ENCODE data around the gene IGFLR1. TPM values are rescaled to one million over a fixed set of nuclear protein-coding genes. Genes with fewer than 3 reads are reported as not detected.
A peak's percentile ranks its signal among the peaks of the same experiment; 100 is the strongest.

Gene IGFLR1
- total RNA-seq, 4 donors from 2014 or later: 2.0 to 14.1 (median 3.0) TPM

DNA sequence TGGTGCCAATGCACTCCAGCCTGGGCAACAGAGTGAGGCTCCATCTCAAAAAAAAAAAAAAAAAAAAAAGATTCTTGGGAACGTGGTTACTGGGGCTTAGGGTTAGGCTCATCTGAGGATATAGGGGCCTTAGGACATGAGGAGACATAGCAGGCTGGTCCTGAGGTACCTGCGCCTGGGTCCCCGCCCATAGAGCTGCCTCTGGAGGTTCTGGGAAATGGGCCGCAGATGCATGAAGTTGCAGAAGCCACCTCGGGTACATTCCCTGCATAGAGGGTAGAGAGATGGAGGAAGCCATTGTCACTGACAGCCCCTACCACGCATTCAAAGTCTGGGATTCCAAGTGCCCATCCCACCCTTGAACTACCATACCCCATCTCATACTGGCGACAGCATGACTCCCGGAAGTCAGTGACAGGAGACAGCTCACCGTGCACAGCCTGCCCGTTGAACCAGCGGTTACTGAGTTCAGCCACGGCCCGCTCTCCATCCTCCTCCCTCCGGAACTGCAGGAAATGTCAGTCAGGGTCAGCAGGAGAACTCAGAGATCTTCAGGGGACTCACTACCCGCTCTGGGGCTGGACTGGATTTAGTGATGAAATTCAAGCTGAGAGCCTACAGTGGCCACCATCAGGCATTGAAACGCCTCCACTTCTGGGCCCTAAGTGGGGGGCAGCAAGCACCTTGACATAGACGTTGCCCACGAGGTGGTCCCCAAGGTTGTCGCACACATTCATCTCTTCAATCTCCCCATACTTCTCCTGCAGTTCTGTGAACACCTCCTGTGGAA, 1.6 kb upstream of the IGFLR1 start:
- Histone ChIP-seq H3K4me1 (peaks cover 29 to 42% of the 10 kb centered on the region in 2 donors), H3K27ac (peak overlapping the region in 3 of 4 donors; percentile 97 to 99 (median 99)), H3K36me3 (peaks cover 0 to 7% of the 10 kb centered on the region in 2 donors), H3K9me3 (no peaks in the 10 kb centered on the region), H3K4me3 (peak overlapping the region in 3 of 4 donors; percentile 83 to 96 (median 90)), H3K27me3 (no peaks in the 10 kb centered on the region)
- TF ChIP-seq, protein P1, sequence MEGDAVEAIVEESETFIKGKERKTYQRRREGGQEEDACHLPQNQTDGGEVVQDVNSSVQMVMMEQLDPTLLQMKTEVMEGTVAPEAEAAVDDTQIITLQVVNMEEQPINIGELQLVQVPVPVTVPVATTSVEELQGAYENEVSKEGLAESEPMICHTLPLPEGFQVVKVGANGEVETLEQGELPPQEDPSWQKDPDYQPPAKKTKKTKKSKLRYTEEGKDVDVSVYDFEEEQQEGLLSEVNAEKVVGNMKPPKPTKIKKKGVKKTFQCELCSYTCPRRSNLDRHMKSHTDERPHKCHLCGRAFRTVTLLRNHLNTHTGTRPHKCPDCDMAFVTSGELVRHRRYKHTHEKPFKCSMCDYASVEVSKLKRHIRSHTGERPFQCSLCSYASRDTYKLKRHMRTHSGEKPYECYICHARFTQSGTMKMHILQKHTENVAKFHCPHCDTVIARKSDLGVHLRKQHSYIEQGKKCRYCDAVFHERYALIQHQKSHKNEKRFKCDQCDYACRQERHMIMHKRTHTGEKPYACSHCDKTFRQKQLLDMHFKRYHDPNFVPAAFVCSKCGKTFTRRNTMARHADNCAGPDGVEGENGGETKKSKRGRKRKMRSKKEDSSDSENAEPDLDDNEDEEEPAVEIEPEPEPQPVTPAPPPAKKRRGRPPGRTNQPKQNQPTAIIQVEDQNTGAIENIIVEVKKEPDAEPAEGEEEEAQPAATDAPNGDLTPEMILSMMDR (IDR thresholded peaks at IDR 0.05 in 4 of 5, conservative IDR thresholded peaks at IDR 0.05 in 1 of 5): no peak
- TF ChIP-seq POLR2A (IDR thresholded peaks at IDR 0.05): no peak
- no peak for ATAC-seq
- intact Hi-C loops (cut with DNase I; ENCODE audit: low total_unique reads): loop anchor here (1.0 to 10.0 kb wide), 4 partner anchors 187 to 1333 kb away; partner anchors contain the start of genes FXYD7, OVOL3, POLR2I and TBCB
- in situ Hi-C loops (cut with MboI; ENCODE audit: low sequenced_read_pairs in 4 of 4): no loop called here
- DNase-seq: no peak

DNA sequence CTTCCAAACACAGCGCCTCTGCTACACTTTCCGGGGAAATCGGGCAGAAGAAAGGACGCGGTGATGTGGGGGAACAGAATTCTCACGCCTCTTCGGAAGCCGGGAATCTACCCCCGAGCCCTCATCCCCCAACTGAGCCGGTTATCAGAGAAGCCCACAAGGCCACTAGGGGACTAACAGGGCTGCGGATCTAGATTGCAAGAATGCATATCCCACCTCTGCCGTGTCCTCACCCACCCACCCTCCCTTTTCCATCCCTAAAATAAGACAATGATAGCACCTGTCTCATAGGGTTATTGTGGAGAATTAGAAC, 1.1 kb downstream of the IGFLR1 start:
- Histone ChIP-seq H3K4me1 (peaks cover 22 to 31% of the 10 kb centered on the region in 2 donors), H3K9me3 (no peaks in the 10 kb centered on the region), H3K27ac (peak overlapping the region; percentile 77 to 86 (median 82)), H3K4me3 (peak overlapping the region; percentile 52 to 86 (median 71)), H3K27me3 (no peaks in the 10 kb centered on the region), H3K36me3 (peaks cover 0 to 33% of the 10 kb centered on the region in 2 donors)
- DNase-seq (no peak), ATAC-seq (no peak)
- in situ Hi-C loops (cut with MboI; ENCODE audit: low sequenced_read_pairs in 4 of 4): no loop called here
- intact Hi-C loops (cut with DNase I; ENCODE audit: low total_unique reads): loop anchor here (2.0 to 10.0 kb wide), 4 partner anchors 38 to 1336 kb away; partner anchors contain the start of genes FXYD7, OVOL3, POLR2I and TBCB
- TF ChIP-seq, protein P1 (IDR thresholded peaks at IDR 0.05 in 4 of 5, conservative IDR thresholded peaks at IDR 0.05 in 1 of 5): peak in 1 of 5 experiments; percentile 2
- TF ChIP-seq POLR2A (IDR thresholded peaks at IDR 0.05): no peak

DNA sequence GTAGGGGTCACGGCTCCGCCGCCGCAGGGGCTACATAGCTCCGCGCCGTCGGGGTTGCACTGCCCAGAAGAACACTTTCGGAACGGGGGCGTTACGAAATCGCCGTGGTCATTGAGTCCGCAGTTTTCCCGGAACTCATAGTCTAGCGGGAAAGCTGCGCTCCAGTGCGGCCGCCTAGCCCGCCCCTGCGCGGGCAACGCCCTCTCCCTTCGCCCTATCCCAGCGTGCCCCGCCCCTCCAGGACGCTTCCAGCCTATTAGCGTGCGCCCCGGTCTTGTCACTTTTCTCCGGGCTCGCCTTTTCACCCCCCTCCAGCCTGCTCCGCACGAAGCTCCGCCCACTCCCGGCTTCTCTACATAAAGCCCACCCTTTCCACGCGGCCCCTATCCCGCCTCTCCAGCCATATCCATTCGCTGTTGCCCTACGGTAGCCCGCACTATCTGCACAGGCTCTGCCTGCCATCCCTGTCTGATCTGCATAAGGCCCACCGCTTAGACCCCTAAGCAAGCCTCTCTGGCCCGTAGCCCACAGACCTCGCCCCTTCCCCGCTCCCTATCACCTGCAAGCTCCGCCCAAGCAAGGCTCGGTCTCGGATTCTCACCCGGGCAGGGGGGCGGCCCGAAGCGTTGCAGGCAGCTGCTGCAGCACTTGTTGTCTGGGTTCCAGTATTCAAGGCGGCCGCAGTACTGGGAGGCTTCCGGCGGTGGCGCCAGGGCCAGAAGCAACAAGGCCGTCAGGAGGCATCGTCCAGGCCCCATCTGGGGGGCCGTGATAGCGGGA, 1.6 kb downstream of the IGFLR1 start:
- peaks cover 0 to 39% of the 10 kb centered on the region in 2 donors for H3K36me3 ChIP-seq
- peak overlapping the region; percentile 52 to 88 (median 78) for H3K4me3 ChIP-seq
- peak overlapping the region; percentile 77 to 86 (median 82) for H3K27ac ChIP-seq
- DNase-seq (peak; percentile 96 to 98), ATAC-seq (peak; percentile 74)
- no peaks in the 10 kb centered on the region for H3K9me3 ChIP-seq
- TF ChIP-seq POLR2A (IDR thresholded peaks at IDR 0.05): peak in 1 of 2 donors; percentile 56
- TF ChIP-seq, protein P1 (IDR thresholded peaks at IDR 0.05 in 4 of 5, conservative IDR thresholded peaks at IDR 0.05 in 1 of 5): peak in 3 of 5 experiments; percentile 9 to 34 (median 24)
- intact Hi-C loops (cut with DNase I; ENCODE audit: low total_unique reads) (loop anchor here (1.0 to 10.0 kb wide), 5 partner anchors 38 to 1337 kb away; partner anchors contain the start of genes FXYD7, OVOL3, POLR2I and TBCB), in situ Hi-C loops (cut with MboI; ENCODE audit: low sequenced_read_pairs in 4 of 4) (no loop called here)
- H3K27me3 ChIP-seq: no peaks in the 10 kb centered on the region
- peaks cover 20 to 26% of the 10 kb centered on the region in 2 donors for H3K4me1 ChIP-seq

DNA sequence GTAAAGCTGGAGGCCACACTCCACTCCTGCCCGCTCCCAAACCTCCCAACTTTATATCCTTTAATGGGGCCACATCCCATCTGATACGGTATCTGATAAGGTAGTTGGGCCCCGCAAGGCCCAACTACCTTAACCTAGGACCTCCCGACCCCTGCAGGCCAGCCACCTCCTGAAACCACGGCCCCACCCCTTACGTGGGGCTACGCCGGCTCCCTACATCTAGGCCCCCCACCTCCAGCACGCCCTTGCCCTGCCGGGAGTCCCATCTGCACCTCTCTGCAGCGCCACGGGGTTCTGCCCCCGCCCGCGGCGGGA, 2.2 kb downstream of the IGFLR1 start:
- ATAC-seq (no peak), DNase-seq (no peak)
- H3K36me3 ChIP-seq: peaks cover 0 to 44% of the 10 kb centered on the region in 2 donors
- no peak for TF ChIP-seq POLR2A (IDR thresholded peaks at IDR 0.05)
- TF ChIP-seq, protein P1 (IDR thresholded peaks at IDR 0.05 in 4 of 5, conservative IDR thresholded peaks at IDR 0.05 in 1 of 5): no peak
- in situ Hi-C loops (cut with MboI; ENCODE audit: low sequenced_read_pairs in 4 of 4) (no loop called here), intact Hi-C loops (cut with DNase I; ENCODE audit: low total_unique reads) (loop anchor here (1.0 to 10.0 kb wide), 5 partner anchors 37 to 1337 kb away; partner anchors contain the start of genes FXYD7, OVOL3, POLR2I and TBCB)
- no peaks in the 10 kb centered on the region for H3K27me3 ChIP-seq
- peak overlapping the region; percentile 77 to 86 (median 82) for H3K27ac ChIP-seq
- peak overlapping the region; percentile 52 to 88 (median 78) for H3K4me3 ChIP-seq
- peaks cover 20 to 26% of the 10 kb centered on the region in 2 donors for H3K4me1 ChIP-seq
- no peaks in the 10 kb centered on the region for H3K9me3 ChIP-seq
